ENCODE data around the gene PNMA8C. TPM values are rescaled to one million over a fixed set of nuclear protein-coding genes. Genes with fewer than 3 reads are reported as not detected.

PNMA8C gene
- total RNA-seq, 6 experiments from 2014 or later = 0.05 to 0.09 (median 0.07) TPM; not detected in 3

DNA sequence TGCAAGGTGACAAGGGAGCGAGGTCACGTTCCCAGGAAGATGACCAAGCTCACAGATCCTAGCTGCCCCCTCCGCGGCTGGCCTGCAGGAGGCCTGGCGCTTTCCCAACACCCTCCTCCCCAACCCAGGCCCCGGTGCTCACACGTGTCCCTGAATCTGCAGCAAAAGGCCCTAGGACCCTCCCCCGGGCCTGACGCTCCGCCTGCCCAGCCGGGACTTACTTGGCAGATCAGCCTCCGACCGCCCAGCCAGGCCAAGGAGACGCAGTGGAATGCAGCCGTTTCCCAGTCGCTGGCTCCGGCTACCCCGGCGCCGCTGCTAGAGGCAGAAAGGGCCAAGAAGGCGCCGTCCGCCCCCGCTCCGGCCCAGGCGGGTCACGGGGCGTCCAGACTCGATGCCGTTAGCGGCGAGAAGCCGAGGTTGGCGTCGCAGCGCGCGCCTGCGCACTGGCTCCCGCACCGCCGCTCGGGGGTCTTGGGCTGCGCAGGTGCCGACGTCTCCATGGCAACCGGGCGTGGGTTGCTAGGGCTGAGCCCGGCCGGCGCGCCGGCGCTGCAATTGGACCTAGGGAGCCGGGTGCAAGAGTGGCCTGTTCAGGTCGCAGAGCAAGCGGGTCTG is 42.5 kb upstream of the PNMA8C start, which contains the start of gene PNMA8A:
Gene PNMA8A (minus strand): TSS at position 448 of the 618 bp plus-strand sequence. CDS start 528 bp downstream, outside the sequence.
- TF ChIP-seq, protein P1, sequence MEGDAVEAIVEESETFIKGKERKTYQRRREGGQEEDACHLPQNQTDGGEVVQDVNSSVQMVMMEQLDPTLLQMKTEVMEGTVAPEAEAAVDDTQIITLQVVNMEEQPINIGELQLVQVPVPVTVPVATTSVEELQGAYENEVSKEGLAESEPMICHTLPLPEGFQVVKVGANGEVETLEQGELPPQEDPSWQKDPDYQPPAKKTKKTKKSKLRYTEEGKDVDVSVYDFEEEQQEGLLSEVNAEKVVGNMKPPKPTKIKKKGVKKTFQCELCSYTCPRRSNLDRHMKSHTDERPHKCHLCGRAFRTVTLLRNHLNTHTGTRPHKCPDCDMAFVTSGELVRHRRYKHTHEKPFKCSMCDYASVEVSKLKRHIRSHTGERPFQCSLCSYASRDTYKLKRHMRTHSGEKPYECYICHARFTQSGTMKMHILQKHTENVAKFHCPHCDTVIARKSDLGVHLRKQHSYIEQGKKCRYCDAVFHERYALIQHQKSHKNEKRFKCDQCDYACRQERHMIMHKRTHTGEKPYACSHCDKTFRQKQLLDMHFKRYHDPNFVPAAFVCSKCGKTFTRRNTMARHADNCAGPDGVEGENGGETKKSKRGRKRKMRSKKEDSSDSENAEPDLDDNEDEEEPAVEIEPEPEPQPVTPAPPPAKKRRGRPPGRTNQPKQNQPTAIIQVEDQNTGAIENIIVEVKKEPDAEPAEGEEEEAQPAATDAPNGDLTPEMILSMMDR (IDR thresholded peaks at IDR 0.05) = peak; percentile 46
- Mint-ChIP-seq H3K9me3 (no peaks in the 10 kb centered on the region), H3K4me3 (peak within 1 kb of the TSS; percentile 80), H3K4me1 (ENCODE audit: low read depth) (peaks cover 52% of the 10 kb centered on the region), H3K36me3 (ENCODE audit: low read depth) (peaks cover 23% of the 10 kb centered on the region), H3K27me3 (ENCODE audit: insufficient read depth) (no peaks in the 10 kb centered on the region), H3K27ac (peak within 1 kb of the TSS; percentile 54)
- DNase-seq = peak; percentile 72

- Mint-ChIP-seq H3K9me3 (no peaks in the 10 kb centered on the region), H3K27ac (no peak overlapping the region), H3K4me3 (no peak overlapping the region), H3K27me3 (ENCODE audit: insufficient read depth) (no peaks in the 10 kb centered on the region), H3K36me3 (ENCODE audit: low read depth) (peaks cover 24% of the 10 kb centered on the region), H3K4me1 (ENCODE audit: low read depth) (peaks cover 51% of the 10 kb centered on the region)
- DNase-seq = no peak
- TF ChIP-seq, protein P1 (IDR thresholded peaks at IDR 0.05) = no peak
Observed at GRCh38 chr19:46470376-46470775, 41.6 kb upstream of the PNMA8C start.

GRCh38 chr19:46469541-46470185 is 40.9 kb upstream of the PNMA8C start:
- no peak for DNase-seq
- Mint-ChIP-seq H3K27me3 (ENCODE audit: insufficient read depth) (no peaks in the 10 kb centered on the region), H3K36me3 (ENCODE audit: low read depth) (peaks cover 27% of the 10 kb centered on the region), H3K4me1 (ENCODE audit: low read depth) (peaks cover 51% of the 10 kb centered on the region), H3K4me3 (no peak overlapping the region), H3K9me3 (no peaks in the 10 kb centered on the region), H3K27ac (0 out of 2 replicates have a peak overlapping the region, but pooled peaks have one; percentile 24)
- TF ChIP-seq, protein P1 (IDR thresholded peaks at IDR 0.05) = no peak

- Mint-ChIP-seq H3K9me3 (no peaks in the 10 kb centered on the region), H3K4me1 (ENCODE audit: low read depth) (peaks cover 40% of the 10 kb centered on the region), H3K4me3 (peak overlapping the region; percentile 75), H3K27ac (peak overlapping the region; percentile 75), H3K36me3 (ENCODE audit: low read depth) (peaks cover 27% of the 10 kb centered on the region), H3K27me3 (ENCODE audit: insufficient read depth) (no peaks in the 10 kb centered on the region; the same call in 1 of the 2 replicates)
- DNase-seq = peak; percentile 78
- TF ChIP-seq, protein P1 (IDR thresholded peaks at IDR 0.05) = no peak
Observed at GRCh38 chr19:46466536-46467196, 37.9 kb upstream of the PNMA8C start.

DNA sequence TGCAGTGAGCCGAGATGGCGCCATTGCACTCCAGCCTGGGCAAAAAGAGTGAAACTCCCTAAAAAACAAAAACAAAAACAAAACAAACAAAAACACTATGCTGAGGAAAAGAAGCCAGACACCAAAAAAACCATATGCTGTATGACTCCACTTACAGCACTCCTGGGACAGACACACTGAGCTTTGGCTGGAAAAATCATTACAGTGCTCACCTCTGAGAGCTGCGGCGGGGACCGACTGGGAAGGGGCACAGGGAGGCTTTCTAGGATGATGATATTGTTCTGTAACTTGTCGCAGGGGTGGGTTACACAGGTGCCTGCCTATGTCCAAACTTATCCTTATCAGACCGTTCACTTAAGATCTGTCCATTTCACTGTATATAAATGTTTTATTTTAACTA is 34.8 kb upstream of the PNMA8C start:
- DNase-seq = no peak
- Mint-ChIP-seq H3K27me3 (ENCODE audit: insufficient read depth) (no peaks in the 10 kb centered on the region; the same call in 1 of the 2 replicates), H3K36me3 (ENCODE audit: low read depth) (peaks cover 15% of the 10 kb centered on the region), H3K4me1 (ENCODE audit: low read depth) (peaks cover 29% of the 10 kb centered on the region), H3K27ac (no peak overlapping the region), H3K4me3 (no peak overlapping the region), H3K9me3 (no peaks in the 10 kb centered on the region)
- TF ChIP-seq, protein P1 (IDR thresholded peaks at IDR 0.05) = no peak

Measured in HFFc6 (cell line).